Measurements from ENCODE around the gene PNKP. TPM values are rescaled to one million over a fixed set of nuclear protein-coding genes. Genes with fewer than 3 reads are reported as not detected.

The PNKP gene
- total and polyA plus RNA-seq, 9 of the 15 experiments (the other 6 are each of a cell fraction or from before 2014, with no cell fraction given) = 2.8 to 85.4 (median 25.3) TPM

DNA sequence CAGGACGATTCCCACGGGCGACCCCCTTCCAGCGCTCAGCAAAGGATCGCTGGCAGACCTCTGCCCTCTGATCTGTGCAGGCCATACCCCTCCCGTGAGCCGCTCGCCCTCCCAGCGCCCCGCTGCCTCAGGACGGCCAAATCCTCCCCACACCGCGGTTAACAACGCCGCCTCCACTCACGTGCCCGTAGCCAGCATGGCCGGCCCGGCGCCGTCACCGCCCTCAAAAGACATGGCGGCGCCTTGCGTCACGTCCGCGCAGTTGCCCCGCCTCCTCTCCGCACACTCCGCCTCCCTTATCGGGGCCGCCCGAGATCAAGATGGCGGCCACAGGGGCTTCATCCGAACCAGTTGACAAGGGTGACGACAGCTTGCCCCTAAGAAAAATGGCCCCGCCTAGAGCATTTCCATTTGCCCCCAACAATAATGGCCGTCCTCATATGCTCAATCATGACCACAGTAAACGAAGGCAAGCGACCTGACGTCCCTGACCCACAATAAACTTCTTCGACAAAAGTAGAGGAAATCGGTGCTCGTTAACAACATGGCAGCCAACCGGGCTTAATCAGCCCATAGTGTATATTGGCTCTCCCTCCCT lies 9.1 kb upstream of the PNKP start (continued):
- TF ChIP-seq PBX2 (CRISPR knock-in tag; IDR thresholded peaks at IDR 0.05; ENCODE audit: low read depth) (no peak), PBX2 (tag; conservative IDR thresholded peaks at IDR 0.05; ENCODE audit: low read depth) (peak; percentile 80), FOXK2 (conservative IDR thresholded peaks at IDR 0.05 in 1 of 2, IDR thresholded peaks at IDR 0.05 in 1 of 2; ENCODE audit: low read depth in 2 of 2) (peak in 1 of 2 experiments; percentile 30; a peak in 1 of 4 replicates), ZNF232 (CRISPR knock-in tag; IDR thresholded peaks at IDR 0.05) (no peak), NKRF (IDR thresholded peaks at IDR 0.05; ENCODE audit: borderline replicate concordance) (peak; percentile 64; the same call in 1 of the 2 replicates), SMARCA5 (IDR thresholded peaks at IDR 0.05) (peak; percentile 76; the same call in 1 of the 2 replicates), ARHGAP35 (IDR thresholded peaks at IDR 0.05; ENCODE audit: partially characterized antibody) (no peak), ZNF354B (CRISPR knock-in tag; IDR thresholded peaks at IDR 0.05) (no peak), HDAC8 (tag; IDR thresholded peaks at IDR 0.05) (0 out of 2 replicates have a peak, but pooled peaks have one; percentile 17), CHD1 (IDR thresholded peaks at IDR 0.05; ENCODE audit: low read length) (no peak), NR2C1 (IDR thresholded peaks at IDR 0.05) (peak; percentile 91; the same call in 1 of the 2 replicates), NR2C1 (tag; IDR thresholded peaks at IDR 0.05) (peak; percentile 71), BACH1 (tag; IDR thresholded peaks at IDR 0.05) (peak; percentile 93; the same call in 1 of the 2 replicates), SMARCC2 (IDR thresholded peaks at IDR 0.05; ENCODE audit: low read depth) (no peak), ZNF766 (CRISPR knock-in tag; conservative IDR thresholded peaks at IDR 0.05) (peak; percentile 97)
- TF ChIP-seq, protein P1, sequence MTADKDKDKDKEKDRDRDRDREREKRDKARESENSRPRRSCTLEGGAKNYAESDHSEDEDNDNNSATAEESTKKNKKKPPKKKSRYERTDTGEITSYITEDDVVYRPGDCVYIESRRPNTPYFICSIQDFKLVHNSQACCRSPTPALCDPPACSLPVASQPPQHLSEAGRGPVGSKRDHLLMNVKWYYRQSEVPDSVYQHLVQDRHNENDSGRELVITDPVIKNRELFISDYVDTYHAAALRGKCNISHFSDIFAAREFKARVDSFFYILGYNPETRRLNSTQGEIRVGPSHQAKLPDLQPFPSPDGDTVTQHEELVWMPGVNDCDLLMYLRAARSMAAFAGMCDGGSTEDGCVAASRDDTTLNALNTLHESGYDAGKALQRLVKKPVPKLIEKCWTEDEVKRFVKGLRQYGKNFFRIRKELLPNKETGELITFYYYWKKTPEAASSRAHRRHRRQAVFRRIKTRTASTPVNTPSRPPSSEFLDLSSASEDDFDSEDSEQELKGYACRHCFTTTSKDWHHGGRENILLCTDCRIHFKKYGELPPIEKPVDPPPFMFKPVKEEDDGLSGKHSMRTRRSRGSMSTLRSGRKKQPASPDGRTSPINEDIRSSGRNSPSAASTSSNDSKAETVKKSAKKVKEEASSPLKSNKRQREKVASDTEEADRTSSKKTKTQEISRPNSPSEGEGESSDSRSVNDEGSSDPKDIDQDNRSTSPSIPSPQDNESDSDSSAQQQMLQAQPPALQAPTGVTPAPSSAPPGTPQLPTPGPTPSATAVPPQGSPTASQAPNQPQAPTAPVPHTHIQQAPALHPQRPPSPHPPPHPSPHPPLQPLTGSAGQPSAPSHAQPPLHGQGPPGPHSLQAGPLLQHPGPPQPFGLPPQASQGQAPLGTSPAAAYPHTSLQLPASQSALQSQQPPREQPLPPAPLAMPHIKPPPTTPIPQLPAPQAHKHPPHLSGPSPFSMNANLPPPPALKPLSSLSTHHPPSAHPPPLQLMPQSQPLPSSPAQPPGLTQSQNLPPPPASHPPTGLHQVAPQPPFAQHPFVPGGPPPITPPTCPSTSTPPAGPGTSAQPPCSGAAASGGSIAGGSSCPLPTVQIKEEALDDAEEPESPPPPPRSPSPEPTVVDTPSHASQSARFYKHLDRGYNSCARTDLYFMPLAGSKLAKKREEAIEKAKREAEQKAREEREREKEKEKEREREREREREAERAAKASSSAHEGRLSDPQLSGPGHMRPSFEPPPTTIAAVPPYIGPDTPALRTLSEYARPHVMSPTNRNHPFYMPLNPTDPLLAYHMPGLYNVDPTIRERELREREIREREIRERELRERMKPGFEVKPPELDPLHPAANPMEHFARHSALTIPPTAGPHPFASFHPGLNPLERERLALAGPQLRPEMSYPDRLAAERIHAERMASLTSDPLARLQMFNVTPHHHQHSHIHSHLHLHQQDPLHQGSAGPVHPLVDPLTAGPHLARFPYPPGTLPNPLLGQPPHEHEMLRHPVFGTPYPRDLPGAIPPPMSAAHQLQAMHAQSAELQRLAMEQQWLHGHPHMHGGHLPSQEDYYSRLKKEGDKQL (CRISPR knock-in tag; IDR thresholded peaks at IDR 0.05; ENCODE audit: borderline replicate concordance) = no peak
- TF ChIP-seq, protein P2, sequence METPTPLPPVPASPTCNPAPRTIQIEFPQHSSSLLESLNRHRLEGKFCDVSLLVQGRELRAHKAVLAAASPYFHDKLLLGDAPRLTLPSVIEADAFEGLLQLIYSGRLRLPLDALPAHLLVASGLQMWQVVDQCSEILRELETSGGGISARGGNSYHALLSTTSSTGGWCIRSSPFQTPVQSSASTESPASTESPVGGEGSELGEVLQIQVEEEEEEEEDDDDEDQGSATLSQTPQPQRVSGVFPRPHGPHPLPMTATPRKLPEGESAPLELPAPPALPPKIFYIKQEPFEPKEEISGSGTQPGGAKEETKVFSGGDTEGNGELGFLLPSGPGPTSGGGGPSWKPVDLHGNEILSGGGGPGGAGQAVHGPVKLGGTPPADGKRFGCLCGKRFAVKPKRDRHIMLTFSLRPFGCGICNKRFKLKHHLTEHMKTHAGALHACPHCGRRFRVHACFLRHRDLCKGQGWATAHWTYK (CRISPR knock-in tag; IDR thresholded peaks at IDR 0.05) = peak; percentile 13
